ENCODE data around the gene RNF152. TPM values are rescaled to one million over a fixed set of nuclear protein-coding genes. Genes with fewer than 3 reads are reported as not detected.

The RNF152 gene
- total RNA-seq, 1 experiment from 2014 or later: 2.3 TPM

DNA sequence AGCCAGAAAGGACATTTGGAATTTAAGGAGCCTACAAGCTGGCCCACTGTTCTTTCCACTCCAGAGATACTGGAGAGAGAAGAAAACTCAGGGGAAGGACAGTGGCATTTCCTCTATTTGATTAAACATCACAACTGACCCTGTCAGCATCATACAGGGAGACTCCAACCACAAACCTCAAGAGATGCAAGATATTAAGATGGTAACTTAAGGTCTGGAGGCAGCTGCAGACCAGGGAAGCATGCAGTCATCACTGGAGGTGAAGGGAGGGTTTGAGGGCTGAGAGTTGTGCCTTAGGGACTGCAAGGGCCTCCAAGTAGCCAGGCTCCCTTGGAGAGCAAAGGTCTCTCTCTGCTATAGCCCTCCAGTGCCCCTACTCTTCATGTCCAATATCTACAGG is 67.4 kb downstream of the RNF152 start:
- H2BK5ac ChIP-seq (ENCODE audit: insufficient read length, low read length): no peak overlapping the region
- no peak overlapping the region for H3K4me3 Mint-ChIP-seq
- no peak overlapping the region for H3K18ac ChIP-seq (ENCODE audit: insufficient read length, low read depth, low read length)
- TF ChIP-seq, protein P1, sequence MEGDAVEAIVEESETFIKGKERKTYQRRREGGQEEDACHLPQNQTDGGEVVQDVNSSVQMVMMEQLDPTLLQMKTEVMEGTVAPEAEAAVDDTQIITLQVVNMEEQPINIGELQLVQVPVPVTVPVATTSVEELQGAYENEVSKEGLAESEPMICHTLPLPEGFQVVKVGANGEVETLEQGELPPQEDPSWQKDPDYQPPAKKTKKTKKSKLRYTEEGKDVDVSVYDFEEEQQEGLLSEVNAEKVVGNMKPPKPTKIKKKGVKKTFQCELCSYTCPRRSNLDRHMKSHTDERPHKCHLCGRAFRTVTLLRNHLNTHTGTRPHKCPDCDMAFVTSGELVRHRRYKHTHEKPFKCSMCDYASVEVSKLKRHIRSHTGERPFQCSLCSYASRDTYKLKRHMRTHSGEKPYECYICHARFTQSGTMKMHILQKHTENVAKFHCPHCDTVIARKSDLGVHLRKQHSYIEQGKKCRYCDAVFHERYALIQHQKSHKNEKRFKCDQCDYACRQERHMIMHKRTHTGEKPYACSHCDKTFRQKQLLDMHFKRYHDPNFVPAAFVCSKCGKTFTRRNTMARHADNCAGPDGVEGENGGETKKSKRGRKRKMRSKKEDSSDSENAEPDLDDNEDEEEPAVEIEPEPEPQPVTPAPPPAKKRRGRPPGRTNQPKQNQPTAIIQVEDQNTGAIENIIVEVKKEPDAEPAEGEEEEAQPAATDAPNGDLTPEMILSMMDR (conservative IDR thresholded peaks at IDR 0.05): no peak
- no peak overlapping the region for H4K8ac ChIP-seq (replicated peaks; ENCODE audit: insufficient read length, low read depth, low read length)
- no peak for DNase-seq
- peaks cover 11 to 13% of the 10 kb centered on the region in 2 experiments for H3K4me1 Mint-ChIP-seq
- H3K23ac ChIP-seq (ENCODE audit: insufficient read length, low read depth, low read length): no peak overlapping the region
- no peak overlapping the region for H4K91ac ChIP-seq (ENCODE audit: insufficient read length, low read depth, low read length)
- H3K9me3 Mint-ChIP-seq: no peaks in the 10 kb centered on the region
- H4K5ac ChIP-seq (ENCODE audit: insufficient read length, low read depth, low read length): no peak overlapping the region
- no peak overlapping the region for H2AFZ ChIP-seq (ENCODE audit: low read length)
- no peaks in the 10 kb centered on the region; a peak in 1 of 7 replicates for H3K36me3 Mint-ChIP-seq (ENCODE audit: insufficient read depth in 1 of 3, low read depth in 3 of 3)
- no peaks in the 10 kb centered on the region for H4K20me1 ChIP-seq (ENCODE audit: control insufficient read depth, insufficient read depth, insufficient read length)
- no peak overlapping the region for H2BK12ac ChIP-seq (ENCODE audit: insufficient read length, low read depth, low read length)
- H2BK20ac ChIP-seq (ENCODE audit: low read depth, low read length, poor library complexity, severe bottlenecking): no peak overlapping the region
- H3K9me3 ChIP-seq (ENCODE audit: control insufficient read depth, low read depth, low read length): no peaks in the 10 kb centered on the region
- no peak overlapping the region for H3T11ph ChIP-seq (ENCODE audit: low read length)
- no peaks in the 10 kb centered on the region for H3K27me3 Mint-ChIP-seq (ENCODE audit: low read depth)
- no peak overlapping the region for H2BK15ac ChIP-seq (ENCODE audit: low read depth, low read length)
- no peak overlapping the region for H2AK5ac ChIP-seq (ENCODE audit: insufficient read length, low read length)
- H3K79me1 ChIP-seq (ENCODE audit: insufficient read depth, low read depth, low read length, poor library complexity, severe bottlenecking): no peaks in the 10 kb centered on the region
- H3K4me1 ChIP-seq (ENCODE audit: insufficient read depth, low read length): peaks cover 3% of the 10 kb centered on the region; the same call in 1 of the 2 replicates
- H3K27ac ChIP-seq (ENCODE audit: insufficient read length, low read depth, low read length): no peak overlapping the region
- H3K4me2 ChIP-seq (ENCODE audit: insufficient read depth, insufficient read length, low read length): no peak overlapping the region
- no peak overlapping the region for H3K4ac ChIP-seq (ENCODE audit: low read depth, low read length)
- no peaks in the 10 kb centered on the region for H3K27me3 ChIP-seq (ENCODE audit: insufficient read depth, low read length)
- H3K79me2 ChIP-seq (ENCODE audit: insufficient read depth, low read length): no peaks in the 10 kb centered on the region
- no peak overlapping the region for H3K14ac ChIP-seq (ENCODE audit: insufficient read depth, low read length)
- no peaks in the 10 kb centered on the region for H3K23me2 ChIP-seq (ENCODE audit: insufficient read length, low read depth, low read length, poor library complexity, severe bottlenecking)
- no peak overlapping the region for H2BK120ac ChIP-seq (ENCODE audit: low read depth, low read length, poor library complexity, severe bottlenecking)
- no peak overlapping the region for H3K9ac ChIP-seq (ENCODE audit: extremely low read depth, insufficient read length, low read length)
- no peak overlapping the region for H3K56ac ChIP-seq (ENCODE audit: insufficient read length, low read depth, low read length)
- no peak overlapping the region for H3K27ac Mint-ChIP-seq
